HG03565 (cell line): ENCODE results near the gene FARS2.

Experiments
- ATAC-seq: cut with Tn5 transposase; IDR thresholded peaks from one replicate; pipeline ENCODE4 v1.9.1; 2021; ENCODE audit warnings: mild to moderate bottlenecking, moderate library complexity; ENCODE audit not compliant: unreplicated experiment

The FARS2 gene

GRCh38 chr6:5524110-5524509 is 262.8 kb downstream of the FARS2 start:
- no peak for ATAC-seq

DNA sequence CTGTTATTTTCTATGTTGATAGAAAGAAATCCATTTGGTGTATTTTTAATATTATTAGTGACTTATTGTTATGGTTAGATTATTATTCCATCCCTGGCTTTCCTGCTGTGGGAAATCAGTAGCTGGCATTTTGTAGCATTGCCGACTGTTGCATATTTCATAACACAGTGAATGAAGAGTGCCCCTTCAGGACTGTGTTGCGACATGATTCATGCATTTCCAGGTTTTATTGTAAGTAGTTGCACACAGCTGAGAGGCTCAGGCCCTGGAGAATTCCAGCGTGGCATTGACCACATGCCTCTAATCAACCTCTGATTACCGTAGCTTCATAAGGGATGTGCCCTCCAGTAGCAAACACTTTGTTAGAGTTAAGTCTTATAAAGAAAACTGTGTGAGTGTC is 263.9 kb downstream of the FARS2 start:
- no peak for ATAC-seq

DNA sequence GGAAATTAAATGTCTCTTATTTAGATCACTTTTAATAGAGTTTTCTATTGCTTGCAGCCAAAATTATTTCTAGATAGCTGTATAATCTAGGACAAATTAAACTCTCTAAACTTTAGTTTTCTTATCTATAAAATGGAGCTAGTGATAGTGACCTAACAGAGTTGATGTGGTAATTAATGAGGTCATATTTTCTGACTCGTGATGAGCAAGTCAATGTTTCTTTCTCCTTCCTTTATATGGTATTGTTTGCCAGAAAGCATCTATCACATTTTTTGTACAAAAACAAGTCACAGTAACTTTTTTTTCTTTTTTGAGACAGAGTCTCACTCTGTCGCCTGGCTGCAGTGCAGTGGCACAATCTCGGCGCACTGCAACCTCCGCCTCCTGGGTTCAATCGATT is 267.7 kb downstream of the FARS2 start:
- ATAC-seq, result no peak

GRCh38 chr6:5529733-5530132 is 268.4 kb downstream of the FARS2 start:
- no peak for ATAC-seq

DNA sequence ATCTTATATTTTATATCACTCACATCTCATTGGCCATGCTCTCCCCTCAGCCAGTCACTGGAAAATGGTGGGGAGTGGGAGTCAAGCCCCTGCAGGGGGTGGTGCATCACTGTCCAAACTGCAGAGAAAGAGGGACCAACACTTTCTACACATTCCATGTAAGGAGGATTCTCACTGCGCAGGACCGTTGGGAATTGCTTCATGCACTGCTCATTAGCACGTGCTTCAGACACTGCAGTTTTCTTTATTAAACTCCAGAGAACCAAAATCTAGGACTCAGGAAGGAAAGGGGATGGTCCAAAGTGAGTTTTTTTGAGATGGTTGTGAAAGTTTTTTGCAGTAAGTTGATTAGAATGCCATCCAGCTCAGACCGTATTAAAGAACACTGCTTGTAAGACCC is 269.8 kb downstream of the FARS2 start:
- no peak for ATAC-seq

DNA sequence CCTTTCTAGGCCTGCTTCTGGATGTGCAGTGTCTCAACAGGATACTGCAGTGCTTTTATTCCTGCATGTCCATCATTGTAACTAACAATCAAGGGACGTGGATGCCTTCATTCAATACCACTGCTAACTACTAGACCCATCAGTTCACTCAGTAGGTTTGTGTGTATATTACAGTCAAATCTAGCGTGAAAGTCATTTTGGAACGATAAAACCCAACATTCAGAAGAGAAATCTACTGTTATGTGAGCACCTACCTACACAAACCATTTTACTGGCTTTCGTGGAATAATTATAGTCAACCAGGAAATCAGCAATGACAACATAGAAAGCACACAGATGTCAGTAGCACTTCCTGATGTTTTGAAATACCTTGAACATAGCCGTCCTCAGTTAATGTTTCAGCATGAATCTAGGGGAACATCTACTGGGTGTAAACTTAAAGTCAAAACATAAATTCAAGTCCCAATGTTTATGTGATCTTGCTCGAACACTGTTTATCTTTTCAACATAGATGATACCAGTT is 270.6 kb downstream of the FARS2 start:
- ATAC-seq, result no peak

DNA sequence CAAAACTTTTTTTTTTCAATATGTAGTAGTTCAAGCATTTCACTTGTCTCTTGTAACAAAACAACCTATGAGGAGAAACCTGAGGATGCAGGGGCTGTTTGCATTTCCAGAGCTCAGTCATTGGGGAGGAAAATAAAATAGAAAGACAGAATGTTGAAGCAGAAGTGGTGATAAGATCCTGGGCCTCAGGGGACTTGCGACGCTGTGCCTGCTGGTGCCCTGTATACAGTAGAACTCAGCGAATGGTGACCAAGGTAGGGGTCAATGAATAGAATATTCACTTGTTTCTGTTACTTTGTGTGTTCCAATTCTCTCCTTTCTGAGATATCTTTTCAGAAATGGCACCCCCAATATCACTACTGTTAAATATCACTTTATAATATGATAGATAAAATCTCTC is 271.6 kb downstream of the FARS2 start:
- no peak for ATAC-seq

- ATAC-seq, result no peak
These were observed 273.3 kb downstream of the FARS2 start for GRCh38 chr6:5534643-5535042.

DNA sequence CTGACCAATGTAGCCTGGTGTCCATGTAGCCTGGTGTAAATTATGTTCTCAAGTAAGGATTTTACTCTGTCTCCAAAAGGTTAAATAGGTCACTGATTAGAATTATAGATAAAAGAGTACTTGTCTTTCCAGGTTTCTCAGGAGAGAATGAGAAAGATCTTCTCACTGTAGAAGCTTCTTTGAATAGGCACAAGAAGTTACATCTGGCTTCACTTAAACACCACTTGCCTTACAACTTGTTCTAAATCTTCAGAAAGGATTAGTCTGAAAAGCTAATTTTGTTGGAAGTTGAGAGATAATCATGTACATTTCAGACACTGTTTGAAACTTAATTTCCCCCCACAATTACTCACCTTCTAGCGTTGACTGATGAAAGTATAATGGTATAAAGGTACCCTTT is 275.3 kb downstream of the FARS2 start:
- ATAC-seq, result no peak

GRCh38 chr6:5537132-5537531 is 275.8 kb downstream of the FARS2 start:
- no peak for ATAC-seq

- ATAC-seq, result no peak
These were observed 276.7 kb downstream of the FARS2 start for GRCh38 chr6:5537967-5538366.

DNA sequence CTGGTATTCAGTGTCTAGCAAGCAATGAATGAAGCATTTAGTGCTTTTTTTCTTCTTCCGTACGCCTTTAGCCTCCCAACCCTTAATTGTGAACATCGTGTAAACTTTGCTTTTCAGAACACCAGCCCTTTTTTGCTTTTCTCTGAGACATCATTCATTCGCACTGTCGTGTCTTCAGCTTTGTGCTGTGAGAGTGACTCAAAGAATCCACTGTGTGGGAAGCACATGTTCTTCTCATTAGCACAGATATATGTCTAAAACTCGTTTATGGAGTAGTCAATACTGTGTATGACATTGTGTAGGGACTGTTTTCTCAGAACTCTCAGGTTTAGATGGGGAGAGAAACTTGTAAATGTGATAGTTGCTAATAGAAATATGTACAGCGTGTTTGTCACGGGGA is 279.1 kb downstream of the FARS2 start:
- ATAC-seq, result no peak

DNA sequence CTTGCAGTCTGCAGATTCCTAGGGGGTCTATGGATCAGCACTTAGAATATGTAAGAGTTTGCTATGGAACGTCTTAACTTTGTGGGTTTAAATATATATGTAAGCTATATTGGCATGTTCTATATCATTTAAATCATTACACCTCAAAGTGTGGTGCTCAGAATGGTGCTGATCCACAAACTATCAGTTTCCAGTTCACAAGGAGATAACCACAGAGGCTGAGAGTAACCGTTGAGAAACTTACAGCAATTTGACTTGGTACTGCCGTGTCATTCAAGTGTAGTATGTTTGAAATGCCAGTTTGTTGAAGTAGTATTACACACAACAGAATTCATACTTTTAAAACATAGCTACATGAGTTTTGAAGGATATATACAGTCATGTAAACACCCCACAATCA is 279.7 kb downstream of the FARS2 start:
- ATAC-seq, result no peak

DNA sequence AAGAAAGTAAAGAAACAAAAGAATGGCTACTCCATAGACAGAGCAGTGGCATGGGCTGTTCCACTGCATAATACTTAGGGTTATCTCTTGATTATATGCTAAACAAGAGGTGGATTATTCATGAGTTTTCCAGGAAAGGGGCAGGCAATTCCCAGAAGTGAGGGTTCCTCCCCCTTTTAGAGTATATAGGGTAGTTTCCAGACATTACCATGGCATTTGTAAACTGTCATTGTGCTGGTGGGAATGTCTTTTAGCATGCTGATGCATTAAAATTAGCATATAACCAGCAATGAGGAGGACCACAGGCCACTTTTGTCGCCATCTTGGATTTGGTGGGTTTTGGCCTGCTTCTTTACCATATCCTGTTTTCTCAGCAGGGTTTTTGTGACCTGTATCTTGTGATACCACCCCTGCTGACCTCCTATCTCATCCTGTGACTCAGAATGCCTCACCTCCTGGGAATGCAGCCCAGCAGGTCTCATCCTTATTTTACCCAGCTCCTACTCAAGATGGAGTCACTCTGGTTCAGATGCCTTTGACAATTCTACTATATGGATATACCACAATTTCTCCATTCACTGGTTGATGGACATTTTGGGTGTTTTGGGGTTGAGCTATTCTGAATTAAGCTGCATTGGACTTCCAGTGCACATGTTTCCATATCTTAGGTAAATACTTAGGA is 280.6 kb downstream of the FARS2 start:
- ATAC-seq, result no peak

DNA sequence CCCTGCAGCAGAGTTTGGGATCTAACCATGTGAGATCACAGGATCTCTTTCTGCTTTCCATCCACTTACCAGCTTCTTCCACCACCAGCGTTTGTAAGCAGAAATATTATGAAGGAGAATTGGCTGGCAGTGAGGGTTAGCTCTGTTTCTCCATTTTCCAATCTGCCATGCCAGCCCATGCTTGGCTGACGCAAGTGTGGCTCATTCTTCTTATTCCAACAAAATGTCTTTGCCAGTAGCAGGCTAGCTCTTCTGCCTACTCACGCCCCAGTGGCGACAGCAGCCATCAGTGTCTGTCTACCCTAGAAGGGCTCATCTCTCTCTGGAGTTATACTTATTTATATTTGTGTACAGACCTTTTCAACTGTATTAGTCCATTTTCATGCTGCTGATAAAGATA is 286.2 kb downstream of the FARS2 start:
- no peak for ATAC-seq

- ATAC-seq, result no peak
These were observed 289.3 kb downstream of the FARS2 start for GRCh38 chr6:5550631-5551030.

DNA sequence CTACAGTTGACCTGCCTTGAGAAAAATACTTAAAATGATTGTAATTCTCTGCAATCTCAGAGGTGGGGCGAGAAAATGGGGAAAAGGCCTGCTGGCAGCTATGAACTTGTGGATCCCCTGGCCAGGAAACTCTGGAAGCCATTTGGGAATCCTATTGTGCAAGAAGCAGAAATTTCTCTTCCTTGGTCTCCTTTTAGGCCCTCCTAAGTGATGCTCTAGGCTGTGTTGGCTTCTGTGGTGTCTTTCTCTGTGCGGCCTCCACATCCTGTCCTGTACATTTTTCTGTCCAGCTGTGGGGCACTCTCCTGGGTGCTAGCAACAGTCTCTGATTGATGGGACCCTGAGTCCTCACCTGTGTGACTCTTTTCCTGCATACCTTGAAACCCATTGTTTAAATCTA is 290.9 kb downstream of the FARS2 start:
- ATAC-seq, result no peak

GRCh38 chr6:5553767-5554166 is 292.5 kb downstream of the FARS2 start:
- peak; percentile 46 for ATAC-seq

- ATAC-seq, result no peak
These were observed 292.9 kb downstream of the FARS2 start for GRCh38 chr6:5554226-5554625.

DNA sequence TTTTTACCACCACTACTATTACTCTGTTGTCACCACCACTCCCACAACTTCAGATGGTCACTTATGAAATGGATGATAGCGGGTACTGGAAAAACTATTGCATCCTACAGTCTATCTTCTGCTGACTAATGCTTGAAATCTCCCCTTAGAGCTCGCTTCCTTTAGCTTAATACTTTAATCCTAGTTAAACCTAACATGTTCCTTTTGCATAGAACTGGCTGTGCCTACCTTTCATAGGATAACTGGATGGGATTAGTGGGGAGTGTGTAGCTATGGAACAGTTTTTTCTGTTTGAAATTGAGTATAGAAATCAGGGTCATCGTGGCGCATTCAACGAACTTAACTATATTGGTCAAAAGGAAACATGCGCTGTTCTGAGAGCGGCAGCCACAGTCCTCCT is 294.7 kb downstream of the FARS2 start:
- no peak for ATAC-seq

- no peak for ATAC-seq
These were observed 296.2 kb downstream of the FARS2 start for GRCh38 chr6:5557506-5557905.

- ATAC-seq, result no peak
These were observed 298.3 kb downstream of the FARS2 start for GRCh38 chr6:5559651-5560050.

GRCh38 chr6:5562277-5562676 is 301.0 kb downstream of the FARS2 start:
- ATAC-seq, result no peak
